OCI-LY1 (cell line): Measurements from ENCODE around the gene TASP1.

Source experiments
- H2AFZ ChIP-seq: fragments of 200-600 bp; sonication (generic), shearing (Covaris generic); 2 replicates; pipeline ENCODE4 v1.6.0; 2014; ENCODE audit warnings: antibody characterized with exemption, mild to moderate bottlenecking, low read length
- H3F3A ChIP-seq: fragments of 200-600 bp; sonication (generic), shearing (Covaris generic); 2 replicates; pipeline ENCODE4 v1.6.0; 2014; ENCODE audit warnings: mild to moderate bottlenecking, antibody characterized with exemption, low read length, moderate library complexity; ENCODE audit not compliant: insufficient read depth
- H3K27ac ChIP-seq: fragments of 200-600 bp; sonication (generic); 2 replicates; pipeline ENCODE4 v1.5.1; 2014; ENCODE audit warnings: low read length, mixed run types, mild to moderate bottlenecking, low read depth; ENCODE audit not compliant: poor library complexity, severe bottlenecking
- H3K27me3 ChIP-seq: fragments of 200-600 bp; sonication (generic); 2 replicates; pipeline ENCODE4 v1.6.0; 2014; ENCODE audit warnings: antibody characterized with exemption, mild to moderate bottlenecking, low read length, moderate library complexity; ENCODE audit not compliant: insufficient read depth
- H3K36me3 ChIP-seq: fragments of 200-600 bp; sonication (generic); 2 replicates; pipeline ENCODE4 v1.6.1; 2014; ENCODE audit warnings: mild to moderate bottlenecking, antibody characterized with exemption, low read length, moderate library complexity, mixed read lengths; ENCODE audit not compliant: insufficient read depth
- H3K4me1 ChIP-seq: fragments of 200-600 bp; sonication (generic); 2 replicates; pipeline ENCODE4 v1.5.1; 2014; ENCODE audit warnings: mild to moderate bottlenecking, low read length, moderate library complexity; ENCODE audit not compliant: insufficient read depth, severe bottlenecking
- H3K4me2 ChIP-seq: fragments of 200-600 bp; sonication (generic), shearing (Covaris generic); 2 replicates; pipeline ENCODE4 v1.6.1; 2014; ENCODE audit warnings: low read length
- H3K4me3 ChIP-seq: fragments of 200-600 bp; sonication (generic); 2 replicates; pipeline ENCODE4 v1.5.1; 2014; ENCODE audit warnings: low read length, low read depth, mild to moderate bottlenecking, mixed read lengths; ENCODE audit not compliant: poor library complexity, severe bottlenecking
- H3K79me2 ChIP-seq: fragments of 200-600 bp; shearing (Covaris generic); 2 replicates; pipeline ENCODE4 v1.6.1; 2016; ENCODE audit warnings: mixed run types, low read length, mixed read lengths; ENCODE audit not compliant: insufficient read depth
- H3K9ac ChIP-seq: fragments of 200-600 bp; sonication (generic), shearing (Covaris generic); 2 replicates; pipeline ENCODE4 v1.6.1; 2014; ENCODE audit warnings: mild to moderate bottlenecking, low read length, mixed read lengths
- H3K9me2 ChIP-seq: fragments of 200-600 bp; sonication (generic), shearing (Covaris generic); 2 replicates; pipeline ENCODE4 v1.6.1; 2014; ENCODE audit warnings: low read depth, mild to moderate bottlenecking, low read length, mixed read lengths
- H3K9me3 ChIP-seq: fragments of 200-600 bp; shearing (Covaris generic); 2 replicates; pipeline ENCODE4 v1.6.1; 2014; ENCODE audit warnings: low read length, mixed read lengths
- H4K20me1 ChIP-seq: fragments of 200-600 bp; sonication (generic), shearing (Covaris generic); 2 replicates; pipeline ENCODE4 v1.6.0; 2016; ENCODE audit warnings: mild to moderate bottlenecking, low read length; ENCODE audit not compliant: insufficient read depth
- CTCF ChIP-seq: fragments of 200-600 bp; sonication (generic), shearing (Covaris generic); IDR thresholded peaks from 2 replicates; pipeline ENCODE4 v1.5.1; 2017; ENCODE audit warnings: mild to moderate bottlenecking, antibody characterized with exemption, low read length, moderate library complexity, mixed read lengths
- EZH2 ChIP-seq: fragments of 200-600 bp; sonication (generic), shearing (Covaris generic); IDR thresholded peaks from 2 replicates; pipeline ENCODE4 v1.8.0; 2017; ENCODE audit warnings: borderline replicate concordance, mixed run types, mild to moderate bottlenecking, antibody characterized with exemption, low read length, moderate library complexity, mixed read lengths

Gene TASP1

DNA sequence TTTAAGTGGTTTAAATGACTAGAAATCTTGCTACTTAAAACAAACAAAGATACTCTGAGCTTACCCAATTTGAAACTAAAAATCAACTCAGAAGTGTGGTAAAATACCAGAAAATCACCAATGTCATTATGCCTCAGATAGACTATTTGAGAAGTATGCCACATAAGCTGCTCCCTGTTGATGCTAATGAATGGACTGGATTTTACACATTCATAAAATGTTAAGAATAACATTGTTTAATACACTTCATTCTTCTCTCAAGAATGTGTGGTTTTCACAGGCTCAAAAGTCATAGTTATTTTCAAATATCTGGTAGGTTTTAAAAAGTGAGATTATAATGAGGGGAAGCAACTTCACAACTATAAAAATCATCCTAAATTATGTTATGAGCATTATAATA, 170.6 kb downstream of the TASP1 start:
- no peaks in the 10 kb centered on the region for H3K9me3 ChIP-seq
- no peaks in the 10 kb centered on the region for H4K20me1 ChIP-seq
- H3F3A ChIP-seq = no peaks in the 10 kb centered on the region
- no peak overlapping the region for H3K9ac ChIP-seq
- no peaks in the 10 kb centered on the region for H3K27me3 ChIP-seq
- H3K36me3 ChIP-seq = no peaks in the 10 kb centered on the region
- no peaks in the 10 kb centered on the region for H3K79me2 ChIP-seq
- no peaks in the 10 kb centered on the region for H3K4me1 ChIP-seq
- no peak for TF ChIP-seq CTCF
- TF ChIP-seq EZH2 = no peak
- H3K4me2 ChIP-seq = no peak overlapping the region
- H3K4me3 ChIP-seq = no peak overlapping the region
- H2AFZ ChIP-seq = no peak overlapping the region
- H3K9me2 ChIP-seq = no peaks in the 10 kb centered on the region
- no peak overlapping the region for H3K27ac ChIP-seq

DNA sequence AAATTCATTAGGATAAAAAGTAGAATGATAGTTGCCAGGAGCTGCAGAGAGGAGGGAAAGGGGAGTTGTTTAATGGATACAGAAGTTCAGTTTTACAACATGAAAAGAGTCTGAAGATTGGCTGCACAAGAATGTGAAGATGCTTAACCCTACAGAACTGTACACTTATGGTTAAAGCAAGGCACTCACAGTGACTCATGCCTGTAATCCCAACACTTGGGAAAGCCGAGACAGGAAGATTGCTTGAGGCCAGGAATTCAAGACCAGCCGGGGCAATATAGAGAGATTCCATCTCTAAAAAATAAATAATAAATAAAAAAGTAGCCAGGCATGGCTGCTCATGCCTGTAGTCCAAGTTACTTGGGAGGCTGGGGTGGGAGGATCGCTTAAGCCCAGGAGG, 174.0 kb downstream of the TASP1 start:
- H3K27ac ChIP-seq = no peak overlapping the region
- H3F3A ChIP-seq = no peaks in the 10 kb centered on the region
- H3K9ac ChIP-seq = no peak overlapping the region
- TF ChIP-seq EZH2 = no peak
- TF ChIP-seq CTCF = no peak
- no peak overlapping the region for H3K4me2 ChIP-seq
- H3K4me3 ChIP-seq = no peak overlapping the region
- H2AFZ ChIP-seq = no peak overlapping the region
- no peaks in the 10 kb centered on the region for H3K4me1 ChIP-seq
- H3K9me3 ChIP-seq = no peaks in the 10 kb centered on the region
- H3K27me3 ChIP-seq = no peaks in the 10 kb centered on the region
- no peaks in the 10 kb centered on the region for H3K9me2 ChIP-seq
- H3K79me2 ChIP-seq = no peaks in the 10 kb centered on the region
- no peaks in the 10 kb centered on the region for H3K36me3 ChIP-seq
- no peaks in the 10 kb centered on the region for H4K20me1 ChIP-seq

GRCh38 chr20:13461849-13462458, 176.8 kb downstream of the TASP1 start:
- no peaks in the 10 kb centered on the region for H3K4me1 ChIP-seq
- H3F3A ChIP-seq = no peaks in the 10 kb centered on the region
- H4K20me1 ChIP-seq = no peaks in the 10 kb centered on the region
- no peak overlapping the region for H3K9ac ChIP-seq
- H2AFZ ChIP-seq = no peak overlapping the region
- no peak overlapping the region for H3K4me3 ChIP-seq
- no peaks in the 10 kb centered on the region for H3K36me3 ChIP-seq
- no peaks in the 10 kb centered on the region for H3K9me2 ChIP-seq
- no peaks in the 10 kb centered on the region for H3K27me3 ChIP-seq
- no peak overlapping the region for H3K4me2 ChIP-seq
- no peak for TF ChIP-seq EZH2
- no peak for TF ChIP-seq CTCF
- no peaks in the 10 kb centered on the region for H3K9me3 ChIP-seq
- H3K27ac ChIP-seq = no peak overlapping the region
- no peaks in the 10 kb centered on the region for H3K79me2 ChIP-seq
